Endodermal cell (in vitro differentiated cells): ENCODE results near the gene HOXB3. TPM values are rescaled to one million over a fixed set of nuclear protein-coding genes. Genes with fewer than 3 reads are reported as not detected.

Source experiments
- DNase-seq: peaks from one replicate; pipeline ENCODE4 v3.0.0-alpha.2; 2017
- H3K27ac ChIP-seq: 2 replicates; pipeline ENCODE4 v1.5.1; 2013; ENCODE audit warnings: mild to moderate bottlenecking, low read depth, low read length, moderate library complexity
- H3K27me3 ChIP-seq: 2 replicates; pipeline ENCODE4 v1.6.1; 2013; ENCODE audit warnings: mild to moderate bottlenecking, low read length, moderate library complexity; ENCODE audit not compliant: insufficient read depth, control insufficient read depth, poor library complexity, severe bottlenecking
- H3K36me3 ChIP-seq: 2 replicates; pipeline ENCODE4 v1.7.0; 2013; ENCODE audit warnings: mild to moderate bottlenecking, low read length, moderate library complexity; ENCODE audit not compliant: control insufficient read depth, insufficient read depth
- H3K4me1 ChIP-seq: one replicate; pipeline ENCODE4 v1.7.0; 2013; ENCODE audit warnings: low read length; ENCODE audit not compliant: control insufficient read depth, insufficient read depth
- H3K4me3 ChIP-seq: 2 replicates; pipeline ENCODE4 v1.5.1; 2013; ENCODE audit warnings: mild to moderate bottlenecking, low read length, moderate library complexity
- H3K9ac ChIP-seq: 2 replicates; pipeline ENCODE4 v1.6.1; 2013; ENCODE audit warnings: mild to moderate bottlenecking, low read length, moderate library complexity; ENCODE audit not compliant: poor library complexity, severe bottlenecking; ENCODE audit errors: extremely low read depth
- H3K9me3 ChIP-seq: 2 replicates; pipeline ENCODE4 v1.6.1; 2013; ENCODE audit warnings: mild to moderate bottlenecking, low read length, moderate library complexity; ENCODE audit not compliant: control insufficient read depth
- H3K27ac Mint-ChIP-seq: 2 replicates; pipeline ENCODE4 v1.8.0; 2020; ENCODE audit warnings: mixed read lengths
- H3K27me3 Mint-ChIP-seq: 2 replicates; pipeline ENCODE4 v1.8.0; 2021; ENCODE audit warnings: mild to moderate bottlenecking, mixed read lengths; ENCODE audit not compliant: insufficient read depth
- H3K36me3 Mint-ChIP-seq: 2 replicates; pipeline ENCODE4 v1.8.0; 2020; ENCODE audit warnings: low read depth, mixed read lengths
- H3K4me1 Mint-ChIP-seq: 2 replicates; pipeline ENCODE4 v1.8.0; 2020; ENCODE audit warnings: mixed read lengths
- H3K4me3 Mint-ChIP-seq: 2 replicates; pipeline ENCODE4 v1.8.0; 2020; ENCODE audit warnings: mild to moderate bottlenecking, moderate library complexity, mixed read lengths
- H3K9me3 Mint-ChIP-seq: 2 replicates; pipeline ENCODE4 v1.8.0; 2020; ENCODE audit warnings: mild to moderate bottlenecking, mixed read lengths
- CTCF ChIP-seq: fragments of 200-600 bp; sonication (generic); conservative IDR thresholded peaks from 2 replicates; pipeline ENCODE4 v1.5.0; 2021; ENCODE audit warnings: antibody characterized with exemption, mild to moderate bottlenecking
- WGBS, 2 experiments: methylation state at CpG; one replicate each; pipeline versions ENCODE4 v1.1.5 to v1.1.7; 2013; ENCODE audit warnings: missing lambda C conversion rate in 2 of 2, mixed read lengths in 1 of 2; ENCODE audit not compliant: insufficient coverage in 1 of 2, insufficient read length in 1 of 2; 5-methylcytosine and 5-hydroxymethylcytosine counted together
- total RNA-seq, 2 donors: library from RNA; stranded (reverse); fragmentation: NEBNext Ultra II Directional in 1 of 2; extraction: Animal tissue kit (Norgen Biotek cat#: 25700) in 1 of 2; gene quantifications; 2 replicates in 1 of 2; 3 replicates in 1 of 2; pipeline ENCODE4 v1.2.1, GENCODE V29; 2021

HOXB3 gene
- total RNA-seq, 2 donors from 2014 or later = not detected

- no peak overlapping the region for H3K4me3 ChIP-seq
- H3K27ac Mint-ChIP-seq = no peak overlapping the region
- H3K36me3 Mint-ChIP-seq = no peaks in the 10 kb centered on the region
- H3K9me3 ChIP-seq = peaks cover 8% of the 10 kb centered on the region
- peaks cover 100% of the 10 kb centered on the region for H3K27me3 ChIP-seq
- H3K9ac ChIP-seq = no peak overlapping the region
- WGBS, 2 experiments = 6 to 20% methylated on average over 2 to 5 of the region's 6 CpGs
- no peaks in the 10 kb centered on the region for H3K36me3 ChIP-seq
- no peak for TF ChIP-seq CTCF
- peak; percentile 60 for DNase-seq
- no peak overlapping the region for H3K4me3 Mint-ChIP-seq
- no peaks in the 10 kb centered on the region for H3K9me3 Mint-ChIP-seq
- peaks cover 2% of the 10 kb centered on the region for H3K4me1 ChIP-seq
- peaks cover 99% of the 10 kb centered on the region for H3K27me3 Mint-ChIP-seq
- H3K27ac ChIP-seq = peak overlapping the region; percentile 21
- peaks cover 4% of the 10 kb centered on the region for H3K4me1 Mint-ChIP-seq
Observed at GRCh38 chr17:48620461-48621139, 30.6 kb upstream of the HOXB3 start.

GRCh38 chr17:48619826-48620449 is 29.9 kb upstream of the HOXB3 start:
- TF ChIP-seq CTCF = no peak
- Mint-ChIP-seq H3K4me3 (no peak overlapping the region), H3K27me3 (peaks cover 99% of the 10 kb centered on the region), H3K9me3 (no peaks in the 10 kb centered on the region), H3K36me3 (no peaks in the 10 kb centered on the region), H3K4me1 (peaks cover 3% of the 10 kb centered on the region), H3K27ac (no peak overlapping the region)
- DNase-seq = peak; percentile 79
- Histone ChIP-seq H3K4me3 (no peak overlapping the region), H3K27ac (peak overlapping the region; percentile 21), H3K4me1 (peaks cover 2% of the 10 kb centered on the region), H3K9me3 (peaks cover 8% of the 10 kb centered on the region), H3K36me3 (no peaks in the 10 kb centered on the region), H3K27me3 (peaks cover 100% of the 10 kb centered on the region), H3K9ac (no peak overlapping the region)
- 4 to 5% methylated on average over 16 to 32 of the region's 32 CpGs for WGBS, 2 experiments

GRCh38 chr17:48618256-48618896 is 28.3 kb upstream of the HOXB3 start:
- TF ChIP-seq CTCF = peak; percentile 98
- no peak overlapping the region for H3K27ac Mint-ChIP-seq
- no peaks in the 10 kb centered on the region for H3K9me3 Mint-ChIP-seq
- no peak overlapping the region for H3K4me3 Mint-ChIP-seq
- no peak overlapping the region for H3K9ac ChIP-seq
- peaks cover 100% of the 10 kb centered on the region for H3K27me3 Mint-ChIP-seq
- peaks cover 2% of the 10 kb centered on the region for H3K4me1 ChIP-seq
- H3K27me3 ChIP-seq = peaks cover 100% of the 10 kb centered on the region
- H3K4me1 Mint-ChIP-seq = peaks cover 3% of the 10 kb centered on the region
- H3K9me3 ChIP-seq = peaks cover 8% of the 10 kb centered on the region
- no peak overlapping the region for H3K27ac ChIP-seq
- no peak overlapping the region for H3K4me3 ChIP-seq
- WGBS, 2 experiments = 4% methylated on average over 19 to 25 of the region's 25 CpGs
- peak; percentile 99 for DNase-seq
- H3K36me3 Mint-ChIP-seq = no peaks in the 10 kb centered on the region
- H3K36me3 ChIP-seq = no peaks in the 10 kb centered on the region
